GM04503 (cell line): ENCODE measurements around the gene SWSAP1.

ENCODE experiments used
- DNase-seq: peaks from one replicate; pipeline ENCODE4 v3.0.0-alpha.2; 2012; ENCODE audit warnings: low read depth

SWSAP1 gene

DNA sequence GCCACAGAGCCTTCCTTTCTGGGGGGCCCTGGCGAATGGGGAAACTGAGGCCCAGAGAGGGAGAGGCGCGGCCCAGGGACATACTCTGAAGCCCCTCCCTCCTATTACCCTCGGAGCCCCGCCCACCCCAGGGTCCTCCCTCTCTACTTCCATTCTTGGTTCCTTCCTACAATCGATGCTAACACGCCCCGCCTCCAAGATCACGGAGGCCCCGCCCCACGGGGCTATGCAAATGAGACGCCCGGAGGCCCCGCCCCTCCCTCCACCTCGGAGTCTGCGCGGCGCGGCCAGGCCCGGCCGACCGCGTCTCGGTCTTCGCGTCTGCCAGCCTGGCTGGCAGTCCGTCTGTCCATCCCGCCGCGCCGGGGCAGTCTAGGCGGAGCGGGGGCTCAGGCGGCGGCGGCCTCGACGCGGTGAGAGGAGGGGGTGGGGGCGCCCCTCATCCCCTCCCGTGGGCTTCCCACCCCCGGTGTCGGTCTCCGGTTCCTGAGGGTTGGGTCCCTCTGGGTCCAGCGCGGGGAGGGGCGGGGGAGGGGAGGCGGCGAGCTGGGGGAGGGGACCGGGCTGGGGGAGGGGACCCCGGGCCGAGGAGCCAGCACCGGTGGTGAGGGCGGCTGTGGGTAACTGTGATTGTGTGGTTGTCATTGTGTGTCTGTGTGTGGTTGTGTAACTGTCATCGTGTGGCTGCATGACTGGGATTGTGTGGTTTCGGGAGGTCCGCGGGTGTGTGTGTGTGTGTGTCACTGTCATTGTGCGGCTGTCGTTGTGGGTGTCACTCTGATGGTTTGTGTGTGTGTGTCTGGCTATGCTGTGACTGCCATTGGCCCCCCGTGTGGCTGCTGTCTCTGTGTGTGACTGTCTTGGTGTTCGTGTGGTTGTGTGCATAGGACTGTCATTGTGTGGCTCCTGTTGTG is 19.0 kb upstream of the SWSAP1 start, which contains the start of gene PLPPR2:
Gene PLPPR2, plus strand, starts transcription at position 273 of the 914 bp plus-strand sequence. CDS start 2,242 bp downstream, outside the sequence.
- peak; percentile 39 for DNase-seq

DNA sequence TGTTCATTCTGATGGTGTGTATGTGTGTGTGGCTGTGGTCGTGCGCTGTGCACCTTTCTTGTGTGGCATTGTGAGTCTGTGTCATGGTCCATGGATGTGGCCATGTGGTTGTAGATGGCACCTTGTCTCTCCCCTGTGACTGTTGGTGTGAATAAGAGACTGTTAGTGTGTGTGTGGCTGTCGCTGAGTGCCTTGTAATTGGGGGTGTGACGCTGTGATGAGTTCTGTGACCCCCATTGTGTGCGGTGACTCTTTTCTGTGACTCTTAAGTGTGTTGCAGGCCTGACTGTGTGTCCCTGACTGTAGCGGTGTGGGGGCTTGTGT is 18.4 kb upstream of the SWSAP1 start:
- DNase-seq: no peak

DNA sequence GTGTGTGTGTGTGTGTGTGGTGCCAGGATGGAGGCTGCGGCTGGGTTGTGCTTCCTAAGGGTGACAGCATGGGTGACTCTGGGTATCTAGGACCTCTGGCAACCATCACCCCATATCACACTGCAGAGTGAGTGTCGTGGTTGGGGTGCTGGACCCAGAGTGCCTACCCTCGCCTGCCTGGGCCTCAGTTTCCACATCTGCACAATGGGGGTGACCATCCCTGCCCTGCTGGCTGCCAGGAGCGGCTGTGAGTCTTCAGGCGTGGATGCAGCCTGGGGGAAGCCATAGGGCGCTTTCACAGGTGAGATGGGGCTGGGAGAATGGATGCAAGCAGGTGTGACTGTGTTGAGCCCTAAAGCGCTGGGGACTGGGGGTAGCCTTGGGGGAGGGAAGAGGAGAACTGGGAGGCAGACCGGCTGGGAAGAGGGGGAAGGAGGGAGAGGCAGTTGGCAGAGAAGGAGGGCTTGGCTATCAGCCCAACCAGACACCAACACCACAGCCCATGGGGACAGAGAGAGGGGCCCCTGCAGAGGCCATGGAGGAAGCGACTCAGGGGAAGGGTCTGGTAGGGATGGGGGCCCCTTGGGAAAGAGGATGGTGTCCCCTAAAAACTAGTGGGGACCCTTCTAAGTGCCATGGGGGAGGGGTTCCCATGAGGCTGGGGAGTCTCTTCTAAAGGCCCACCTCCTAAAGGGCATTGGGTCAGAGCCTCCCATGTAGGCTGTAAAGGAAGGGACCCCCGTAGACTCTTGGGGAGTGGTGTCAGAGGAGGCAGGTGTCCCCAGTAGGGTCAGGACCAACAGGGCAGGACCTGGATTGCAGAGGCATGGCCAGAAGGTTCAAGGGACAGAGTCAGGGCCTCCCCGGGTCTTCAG is 17.6 kb upstream of the SWSAP1 start:
- DNase-seq: no peak

DNA sequence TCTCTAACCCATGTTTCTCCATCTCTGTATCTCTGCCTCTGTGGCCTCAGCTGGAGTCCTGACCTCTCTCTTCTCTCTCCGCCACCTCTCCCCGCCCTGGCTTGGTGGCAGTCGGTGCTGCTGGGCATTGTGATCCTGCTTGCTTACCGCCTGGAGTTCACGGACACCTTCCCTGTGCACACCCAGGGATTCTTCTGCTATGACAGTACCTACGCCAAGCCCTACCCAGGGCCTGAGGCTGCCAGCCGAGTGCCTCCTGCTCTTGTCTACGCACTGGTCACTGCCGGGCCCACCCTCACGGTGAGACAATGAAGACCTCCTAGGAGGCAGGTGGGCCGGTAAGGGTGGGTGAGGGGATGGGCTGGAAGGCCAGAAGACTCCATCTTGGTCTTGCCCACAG is 15.0 kb upstream of the SWSAP1 start:
- no peak for DNase-seq

DNA sequence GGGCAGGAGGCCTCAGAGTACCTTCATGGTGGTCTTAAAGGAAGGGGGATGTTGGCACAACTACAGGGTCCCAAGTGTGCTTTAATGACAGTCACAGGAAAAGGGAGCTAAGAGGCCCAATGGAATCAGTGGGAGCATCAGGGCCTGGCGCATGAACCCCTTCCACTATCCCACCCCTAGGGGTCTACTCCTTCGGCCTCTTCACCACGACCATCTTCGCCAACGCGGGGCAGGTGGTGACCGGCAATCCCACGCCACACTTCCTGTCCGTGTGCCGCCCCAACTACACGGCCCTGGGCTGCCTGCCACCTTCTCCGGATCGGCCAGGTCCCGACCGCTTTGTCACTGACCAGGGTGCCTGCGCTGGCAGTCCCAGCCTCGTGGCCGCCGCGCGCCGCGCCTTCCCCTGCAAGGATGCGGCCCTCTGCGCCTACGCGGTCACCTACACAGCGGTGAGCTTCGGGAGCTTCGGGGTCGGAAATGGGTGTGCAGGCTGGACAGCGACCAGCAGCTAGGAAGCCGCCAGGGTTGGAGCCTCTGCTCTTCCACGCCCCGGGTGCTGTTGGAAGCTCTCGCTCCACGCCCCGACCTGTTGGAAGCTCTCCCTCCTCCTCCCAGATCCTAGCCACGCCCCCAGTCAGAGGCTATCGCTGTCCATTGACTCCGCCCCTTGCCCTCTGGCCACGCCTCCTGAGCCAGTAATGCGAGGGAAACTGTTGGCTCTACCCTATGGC is 13.3 kb upstream of the SWSAP1 start:
- no peak for DNase-seq

DNA sequence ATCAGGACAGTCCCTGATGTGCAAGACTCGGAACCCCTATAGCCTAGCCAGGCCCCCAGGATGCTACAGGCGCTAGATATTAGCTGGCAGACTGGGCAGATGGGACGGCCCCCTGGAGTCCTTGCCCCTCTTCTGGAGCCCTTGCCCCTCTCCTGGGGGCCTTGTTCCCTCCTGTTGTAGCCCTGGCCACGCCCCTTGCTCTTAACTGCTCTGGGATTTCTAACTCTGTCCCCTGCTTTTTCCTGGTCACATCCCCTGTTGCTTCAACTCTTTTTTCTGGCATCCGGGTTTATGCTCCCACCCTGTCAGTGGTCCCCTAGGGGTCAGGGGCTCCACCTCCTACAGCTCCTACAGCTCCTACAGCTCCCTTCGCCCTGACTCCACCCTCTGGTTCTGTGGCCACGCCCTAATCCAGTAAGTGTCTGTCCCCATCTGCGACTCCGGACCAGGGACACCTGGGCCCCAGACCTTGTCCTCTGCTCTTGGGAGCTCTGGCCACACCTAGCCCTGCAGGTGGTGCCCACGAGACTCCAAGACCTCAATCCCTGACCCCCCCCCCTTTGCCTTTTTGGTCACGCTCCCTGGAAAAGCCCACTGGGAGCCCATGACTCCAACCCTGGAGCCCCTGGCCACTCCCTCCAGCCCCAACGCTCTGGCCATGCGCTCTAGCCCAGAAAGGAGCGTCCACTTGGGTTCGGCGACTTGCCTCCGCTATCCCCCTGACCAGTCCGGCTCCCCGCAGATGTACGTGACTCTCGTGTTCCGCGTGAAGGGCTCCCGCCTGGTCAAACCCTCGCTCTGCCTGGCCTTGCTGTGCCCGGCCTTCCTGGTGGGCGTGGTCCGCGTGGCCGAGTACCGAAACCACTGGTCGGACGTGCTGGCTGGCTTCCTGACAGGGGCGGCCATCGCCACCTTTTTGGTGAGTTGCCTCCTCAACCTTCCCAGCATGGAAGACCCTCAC is 12.4 kb upstream of the SWSAP1 start:
- DNase-seq: no peak

DNA sequence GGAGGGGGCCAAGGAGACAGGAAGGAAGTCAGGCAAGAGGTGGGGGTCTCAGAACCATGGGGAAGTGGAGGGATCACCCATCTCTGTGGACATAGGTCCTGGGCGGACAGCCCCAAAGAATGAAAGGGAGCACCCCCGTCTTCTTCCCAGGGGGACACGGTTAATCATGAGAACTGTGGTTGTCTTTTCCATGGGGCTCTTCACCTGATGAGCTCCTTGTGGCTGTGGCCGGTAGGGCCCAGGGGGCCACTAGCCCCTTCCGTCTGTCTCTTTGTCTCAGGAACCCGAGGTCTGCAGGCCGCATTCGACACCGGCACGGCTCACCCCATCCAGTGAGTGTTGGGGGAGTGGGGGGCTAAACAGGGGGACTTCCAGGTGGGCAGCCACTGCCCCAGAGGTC is 10.6 kb upstream of the SWSAP1 start:
- no peak for DNase-seq

DNA sequence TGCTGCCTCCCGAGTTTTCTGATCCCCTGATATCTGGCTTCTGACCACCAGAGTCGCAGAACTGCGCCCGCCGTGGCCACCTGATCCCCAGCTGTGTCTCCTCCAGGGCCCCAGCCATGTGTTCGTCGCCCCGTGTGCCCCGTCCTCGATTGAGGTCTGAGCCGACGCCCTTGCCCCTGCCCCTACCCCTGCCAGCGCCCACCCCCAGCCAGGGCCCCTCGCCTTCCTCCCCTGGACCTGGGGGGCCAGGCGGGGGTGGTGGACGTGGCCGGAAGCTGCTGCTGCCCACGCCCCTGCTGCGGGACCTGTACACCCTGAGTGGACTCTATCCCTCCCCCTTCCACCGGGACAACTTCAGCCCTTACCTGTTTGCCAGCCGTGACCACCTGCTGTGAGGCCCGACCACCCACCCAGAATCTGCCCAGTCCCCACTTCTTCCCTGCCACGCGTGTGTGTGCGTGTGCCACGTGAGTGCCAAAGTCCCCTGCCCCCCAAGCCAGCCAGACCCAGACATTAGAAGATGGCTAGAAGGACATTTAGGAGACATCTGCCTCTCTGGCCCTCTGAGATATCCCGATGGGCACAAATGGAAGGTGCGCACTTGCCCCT is 10.1 kb upstream of the SWSAP1 start:
- no peak for DNase-seq

DNA sequence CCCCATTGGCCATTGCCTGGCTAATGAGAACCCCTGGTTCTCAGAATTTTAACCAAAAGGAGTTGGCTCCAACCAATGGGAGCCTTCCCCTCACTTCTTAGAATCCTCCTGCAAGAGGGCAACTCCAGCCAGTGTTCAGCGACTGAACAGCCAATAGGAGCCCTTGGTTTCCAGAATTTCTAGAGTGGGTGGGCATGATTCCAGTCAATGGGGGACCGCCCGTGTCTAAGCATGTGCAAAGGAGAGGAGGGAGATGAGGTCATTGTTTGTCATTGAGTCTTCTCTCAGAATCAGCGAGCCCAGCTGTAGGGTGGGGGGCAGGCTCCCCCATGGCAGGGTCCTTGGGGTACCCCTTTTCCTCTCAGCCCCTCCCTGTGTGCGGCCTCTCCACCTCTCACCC is 9.5 kb upstream of the SWSAP1 start:
- no peak for DNase-seq

DNA sequence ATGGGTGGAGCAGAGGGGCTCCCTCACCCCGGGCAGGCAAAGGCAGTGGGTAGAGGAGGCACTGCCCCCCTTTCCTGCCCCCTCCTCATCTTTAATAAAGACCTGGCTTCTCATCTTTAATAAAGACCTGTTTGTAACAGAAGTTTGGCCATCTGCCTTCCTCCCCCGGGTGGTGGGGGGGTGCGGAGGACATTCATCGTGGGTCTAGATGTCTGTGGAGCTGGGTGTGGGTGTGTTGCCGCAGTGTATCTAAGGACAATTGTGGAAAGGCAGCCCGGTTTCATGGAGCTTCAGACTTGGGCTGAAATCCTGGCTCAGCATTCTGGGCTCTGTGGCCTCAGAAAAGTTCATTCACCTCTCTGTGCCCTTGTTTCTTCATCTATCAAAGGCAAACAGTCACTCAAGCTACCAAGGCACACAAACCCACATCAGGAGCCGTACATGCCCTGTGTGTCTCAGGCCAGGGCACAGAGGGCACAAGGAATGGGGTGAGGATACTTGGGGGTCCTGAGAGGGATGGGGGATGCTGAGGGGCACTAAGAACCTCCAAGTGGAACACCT is 8.8 kb upstream of the SWSAP1 start:
- DNase-seq: no peak

DNA sequence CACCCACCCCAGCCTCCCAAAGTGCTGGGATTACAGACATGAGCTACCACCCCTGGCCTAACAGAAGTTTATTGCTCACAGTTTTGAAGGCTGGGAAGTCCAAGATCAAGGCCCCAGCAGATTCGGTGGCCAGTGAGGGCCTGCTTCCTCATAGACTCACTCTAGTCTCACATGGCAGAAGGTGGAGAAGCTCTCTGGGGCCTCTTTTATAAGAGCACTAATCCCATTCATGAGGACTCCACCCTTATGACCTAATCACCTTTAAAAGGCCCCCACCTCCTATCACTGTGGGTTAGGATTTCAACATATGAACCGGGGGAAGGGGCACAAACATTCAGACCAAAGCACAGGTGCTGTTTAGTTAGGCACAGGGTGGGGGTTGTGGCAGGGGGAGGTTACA is 6.9 kb upstream of the SWSAP1 start:
- no peak for DNase-seq

DNA sequence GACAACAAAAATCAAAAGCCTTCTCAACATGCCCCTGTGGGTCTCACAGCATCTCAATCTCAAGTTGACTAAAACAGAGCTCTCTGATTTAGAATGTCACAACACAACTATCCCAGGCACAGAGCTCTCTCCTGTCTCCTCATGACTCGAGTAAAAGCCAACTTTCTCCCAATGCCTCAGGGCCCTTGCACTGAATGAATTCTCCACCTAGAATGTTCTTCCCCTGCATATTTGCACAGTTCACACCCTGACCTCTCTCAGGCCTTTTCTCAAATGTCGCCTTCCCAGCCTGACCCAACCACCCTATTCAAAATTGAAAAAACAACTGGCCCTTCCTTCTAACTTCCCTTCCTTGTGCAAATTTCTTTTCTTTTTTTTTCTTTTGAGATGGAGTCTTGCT is 3.7 kb upstream of the SWSAP1 start:
- no peak for DNase-seq

DNA sequence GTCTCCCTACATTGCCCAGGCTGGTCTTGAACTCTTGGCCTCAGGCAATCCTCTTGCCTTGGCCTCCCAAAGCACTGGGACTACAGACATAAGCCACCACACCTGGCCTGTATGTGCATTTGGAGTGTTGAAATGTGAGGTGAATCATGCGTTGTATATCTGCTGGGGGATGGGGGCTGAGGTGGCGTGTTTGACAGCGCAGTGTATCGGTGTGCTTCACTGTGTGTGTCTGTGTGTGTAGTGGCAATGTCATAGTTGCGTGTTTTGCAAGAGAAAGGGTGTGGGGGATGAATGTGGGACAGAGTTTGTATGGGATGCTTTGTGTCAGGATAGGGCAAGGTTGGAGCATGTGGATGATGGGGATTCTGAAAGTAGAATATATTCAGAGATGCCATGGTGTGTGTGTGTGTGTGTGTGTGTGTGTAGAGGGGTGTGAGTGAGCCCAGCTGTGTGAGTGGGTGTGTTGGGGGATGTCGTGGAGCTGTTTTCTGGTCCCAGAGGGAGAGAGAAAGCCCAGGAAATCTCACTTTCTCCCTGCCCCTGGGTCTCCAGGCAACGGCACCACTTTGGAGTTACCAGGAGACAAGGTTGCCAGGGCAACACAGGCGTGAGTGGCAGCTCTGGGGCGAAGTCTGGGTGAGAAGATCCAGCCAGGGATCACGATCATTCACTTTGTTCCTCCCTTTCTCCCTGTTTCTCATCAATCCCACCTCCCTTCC is 1.1 kb upstream of the SWSAP1 start:
- no peak for DNase-seq

DNA sequence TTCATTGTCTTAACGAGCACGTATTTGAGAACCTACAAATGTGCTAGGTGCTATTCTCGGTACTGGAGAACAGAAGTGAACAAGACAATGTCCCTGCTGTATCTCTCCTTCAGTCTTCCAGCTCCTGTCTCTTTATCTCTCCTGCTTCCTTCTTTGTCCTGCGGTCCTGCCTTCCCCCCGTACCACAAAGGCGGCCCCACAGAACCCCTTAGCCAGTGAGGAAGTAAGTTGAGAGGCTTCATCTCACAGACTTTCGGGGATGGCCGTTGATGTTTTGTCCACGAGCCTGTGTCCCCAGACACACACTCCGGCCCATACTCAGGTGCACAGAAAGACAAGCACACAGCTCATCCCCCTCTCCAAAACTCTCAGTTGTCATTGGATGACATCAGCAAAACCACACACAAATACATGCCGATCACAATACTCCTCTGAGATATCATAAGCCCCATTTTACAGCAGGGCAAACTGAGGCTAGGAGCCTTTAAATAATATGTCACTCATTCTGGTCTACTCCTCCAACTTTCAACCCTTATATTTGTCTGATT is 507 bp upstream of the SWSAP1 start:
- DNase-seq: no peak

DNA sequence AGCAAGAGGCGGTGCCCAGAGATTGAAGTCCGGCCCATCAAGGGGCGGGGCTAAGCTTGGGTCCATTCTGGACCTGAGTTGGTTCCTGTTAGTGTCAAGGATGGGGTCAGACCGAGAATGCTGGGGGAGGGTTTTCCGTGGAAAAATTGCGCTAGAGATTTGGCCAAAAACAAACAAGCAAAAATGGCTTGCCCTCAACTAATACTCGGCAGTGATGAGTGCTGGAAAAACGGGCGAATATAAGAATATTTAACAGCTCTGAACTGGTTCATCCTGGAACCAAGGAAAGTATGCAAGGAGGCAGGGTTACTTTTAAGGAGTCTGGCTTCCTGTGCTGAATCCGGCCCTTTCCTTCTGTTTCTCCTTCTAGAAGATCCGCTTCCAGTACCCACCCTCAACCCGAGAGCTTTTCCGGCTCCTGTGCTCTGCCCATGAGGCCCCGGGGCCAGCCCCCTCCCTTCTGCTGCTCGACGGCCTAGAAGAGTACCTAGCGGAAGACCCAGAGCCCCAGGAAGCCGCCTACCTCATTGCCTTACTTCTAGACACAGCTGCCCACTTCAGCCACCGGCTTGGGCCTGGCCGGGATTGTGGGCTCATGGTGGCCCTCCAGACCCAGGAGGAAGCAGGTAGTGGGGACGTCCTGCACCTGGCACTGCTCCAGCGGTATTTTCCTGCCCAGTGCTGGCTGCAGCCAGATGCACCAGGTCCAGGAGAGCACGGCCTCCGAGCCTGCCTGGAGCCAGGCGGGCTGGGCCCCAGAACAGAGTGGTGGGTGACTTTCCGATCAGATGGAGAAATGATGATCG is 880 bp downstream of the SWSAP1 start:
- DNase-seq: no peak

DNA sequence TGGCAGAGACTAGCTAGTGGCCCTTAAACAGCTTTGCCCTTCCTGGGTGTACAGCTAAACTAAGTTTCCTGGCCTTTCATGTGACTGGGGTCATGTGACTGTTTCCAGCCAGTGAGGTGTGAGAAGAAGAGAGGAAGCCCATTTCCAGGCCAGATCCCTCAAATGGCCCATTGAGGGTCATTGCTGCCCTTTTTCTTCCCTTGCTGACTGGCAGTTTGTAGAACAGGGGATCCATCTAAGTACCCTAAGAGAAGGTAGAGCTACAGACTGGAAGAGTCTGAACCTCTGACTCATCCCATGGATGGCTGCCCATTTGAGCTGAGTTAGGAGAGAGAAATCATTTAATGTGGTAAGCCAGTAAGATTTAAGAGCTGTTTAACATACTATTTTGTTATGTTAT is 2.8 kb downstream of the SWSAP1 start:
- DNase-seq: peak; percentile 78

DNA sequence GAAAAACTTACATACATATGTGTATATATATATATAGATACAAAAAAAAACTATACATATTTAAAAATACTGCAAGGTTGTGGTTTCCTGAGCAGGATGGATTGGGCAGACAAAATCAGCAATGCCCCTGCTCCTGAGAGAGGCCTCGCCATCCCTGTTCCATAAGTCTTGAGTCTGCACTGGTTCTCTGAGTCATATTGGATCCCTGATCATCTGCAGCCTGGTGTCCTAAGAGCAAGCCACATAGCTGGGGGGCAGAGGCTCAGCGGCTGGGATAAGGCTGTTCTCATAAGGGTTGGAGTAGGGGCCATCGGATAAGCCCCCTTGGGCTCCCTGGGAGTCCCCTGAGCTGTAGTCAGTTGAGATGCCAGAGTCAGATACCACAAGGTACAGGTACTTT is 3.3 kb downstream of the SWSAP1 start:
- no peak for DNase-seq

DNA sequence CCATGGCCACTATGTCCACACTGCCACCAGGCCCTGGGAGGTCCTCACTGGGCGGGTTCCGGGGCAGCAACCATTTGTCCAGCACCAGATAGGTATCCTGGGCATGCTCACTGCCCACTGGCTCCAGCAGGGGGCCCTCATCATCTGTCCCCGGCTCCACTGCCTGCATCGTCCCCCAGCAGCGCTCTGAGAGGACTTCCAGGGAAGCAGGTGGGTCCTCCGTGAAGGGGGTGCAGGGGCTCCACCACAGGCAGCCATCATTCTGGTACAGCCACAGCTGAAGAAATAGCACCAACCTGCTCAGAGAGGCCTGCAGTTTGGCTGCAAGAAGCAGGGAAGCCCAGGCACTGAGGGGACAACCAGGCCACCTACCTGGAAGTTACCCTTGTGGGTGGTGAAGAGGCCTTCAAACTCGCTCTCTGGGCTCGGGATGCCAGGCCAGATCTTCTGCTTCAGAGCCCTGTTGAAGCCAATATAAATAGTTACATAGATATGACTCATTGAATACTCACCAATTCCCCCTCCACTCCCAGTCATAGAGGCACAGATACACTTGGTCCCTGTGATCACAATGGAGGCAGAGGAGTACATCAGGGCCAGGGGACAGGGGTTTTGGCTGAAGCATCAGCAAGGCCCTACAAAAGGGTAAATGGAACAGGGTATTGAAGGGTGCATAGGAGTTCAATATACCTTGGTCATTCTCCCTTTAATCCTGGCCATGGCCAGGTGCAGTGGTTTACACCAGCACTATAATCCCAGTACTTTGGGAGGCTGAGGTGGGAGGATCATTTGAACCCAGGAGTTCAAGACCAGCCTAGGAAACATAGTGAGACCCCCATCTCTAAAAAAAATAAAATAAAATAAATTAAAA is 4.1 kb downstream of the SWSAP1 start:
- DNase-seq: no peak
